Fibroblast of skin of abdomen (primary cell): ENCODE measurements around the gene HOPX.
A peak's percentile ranks its signal among the peaks of the same experiment; 100 is the strongest.
"Not testable (repeated sequence)": the region's sequence is repeated elsewhere in the genome, so short reads cannot be mapped to it uniquely, and the experiment has no call there.

Experiments used
- DNase-seq: peaks from one replicate; pipeline ENCODE4 v3.0.0-alpha.2; 2013

Gene HOPX

GRCh38 chr4:56654238-56654632 is 26.9 kb downstream of the HOPX start:
- no peak for DNase-seq

- no peak for DNase-seq
Observed at GRCh38 chr4:56653461-56654237, 27.4 kb downstream of the HOPX start.

GRCh38 chr4:56652196-56652595 is 28.9 kb downstream of the HOPX start:
- no peak for DNase-seq

- DNase-seq, result no peak
Observed at GRCh38 chr4:56651056-56651350, 30.1 kb downstream of the HOPX start.

- no peak for DNase-seq
Observed at GRCh38 chr4:56650262-56651055, 30.6 kb downstream of the HOPX start.

GRCh38 chr4:56649445-56650261 is 31.4 kb downstream of the HOPX start:
- no peak for DNase-seq

GRCh38 chr4:56648824-56649151 is 32.3 kb downstream of the HOPX start:
- DNase-seq, result no peak

GRCh38 chr4:56648021-56648823 is 32.9 kb downstream of the HOPX start:
- no peak for DNase-seq

- DNase-seq, result no peak
Observed at GRCh38 chr4:56646341-56646740, 34.8 kb downstream of the HOPX start.

GRCh38 chr4:56643596-56643995 is 37.5 kb downstream of the HOPX start:
- no peak for DNase-seq

- DNase-seq, result peak; percentile 96
Observed at GRCh38 chr4:56641494-56642051, 39.5 kb downstream of the HOPX start.

GRCh38 chr4:56640621-56641493 is 40.2 kb downstream of the HOPX start:
- peak; percentile 13 for DNase-seq

- no peak for DNase-seq
Observed at GRCh38 chr4:56637791-56638190, 43.3 kb downstream of the HOPX start.

- no peak for DNase-seq
Observed at GRCh38 chr4:56637154-56637553, 43.9 kb downstream of the HOPX start.

- DNase-seq, result not testable (repeated sequence)
Observed at GRCh38 chr4:56634954-56635353, 46.1 kb downstream of the HOPX start.

GRCh38 chr4:56633486-56633885 is 47.6 kb downstream of the HOPX start:
- DNase-seq, result no peak

- DNase-seq, result peak; percentile 83
Observed at GRCh38 chr4:56630876-56631666, 50.0 kb downstream of the HOPX start.

GRCh38 chr4:56628592-56628991 is 52.5 kb downstream of the HOPX start:
- DNase-seq, result no peak

- peak; percentile 22 for DNase-seq
Observed at GRCh38 chr4:56627985-56628384, 53.1 kb downstream of the HOPX start.

GRCh38 chr4:56627375-56627774 is 53.7 kb downstream of the HOPX start:
- DNase-seq, result no peak
